Esophagus squamous epithelium (tissue), 4 donors: ENCODE results near the gene TLK2.
"Not testable (repeated sequence)": the region's sequence is repeated elsewhere in the genome, so short reads cannot be mapped to it uniquely, and the experiment has no call there.

ENCODE experiments used
- POLR2A ChIP-seq, 4 donors: fragments of 450-650 bp; IDR thresholded peaks; one replicate each; pipeline ENCODE4 v1.6.1; 2017; ENCODE audit warnings: antibody characterized with exemption in 4 of 4, mild to moderate bottlenecking in 4 of 4, moderate library complexity in 3 of 4
- TF ChIP-seq, protein P1 (sequence below), 6 experiments: fragments of 450-650 bp in 4 of 6; fragments of 200-600 bp in 2 of 6; sonication (generic) in 2 of 6; IDR thresholded peaks; one replicate each; pipeline ENCODE4 v1.5.1; 2016 to 2019; ENCODE audit warnings: antibody characterized with exemption in 6 of 6, mild to moderate bottlenecking in 4 of 6, moderate library complexity in 4 of 6

DNA sequence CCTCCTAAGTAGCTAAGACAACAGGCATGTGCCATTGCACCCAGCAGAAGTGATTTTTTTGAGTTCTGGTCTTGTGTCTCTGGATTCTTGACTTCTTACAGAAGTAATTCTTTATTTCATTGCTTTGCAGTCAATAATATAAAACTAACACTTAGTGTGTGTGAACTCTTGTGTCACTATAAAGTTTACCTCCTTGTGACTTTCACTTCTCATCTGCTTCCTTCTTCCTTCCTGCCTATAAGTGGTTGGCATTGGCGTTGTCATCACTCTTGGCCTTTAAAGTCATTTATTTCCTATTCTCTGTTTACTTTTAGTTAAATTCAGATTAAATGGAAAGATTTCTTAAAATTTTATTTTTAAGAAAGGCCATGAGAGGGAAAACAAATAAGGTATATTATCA, 12.4 kb downstream of the TLK2 start:
- TF ChIP-seq, protein P1, sequence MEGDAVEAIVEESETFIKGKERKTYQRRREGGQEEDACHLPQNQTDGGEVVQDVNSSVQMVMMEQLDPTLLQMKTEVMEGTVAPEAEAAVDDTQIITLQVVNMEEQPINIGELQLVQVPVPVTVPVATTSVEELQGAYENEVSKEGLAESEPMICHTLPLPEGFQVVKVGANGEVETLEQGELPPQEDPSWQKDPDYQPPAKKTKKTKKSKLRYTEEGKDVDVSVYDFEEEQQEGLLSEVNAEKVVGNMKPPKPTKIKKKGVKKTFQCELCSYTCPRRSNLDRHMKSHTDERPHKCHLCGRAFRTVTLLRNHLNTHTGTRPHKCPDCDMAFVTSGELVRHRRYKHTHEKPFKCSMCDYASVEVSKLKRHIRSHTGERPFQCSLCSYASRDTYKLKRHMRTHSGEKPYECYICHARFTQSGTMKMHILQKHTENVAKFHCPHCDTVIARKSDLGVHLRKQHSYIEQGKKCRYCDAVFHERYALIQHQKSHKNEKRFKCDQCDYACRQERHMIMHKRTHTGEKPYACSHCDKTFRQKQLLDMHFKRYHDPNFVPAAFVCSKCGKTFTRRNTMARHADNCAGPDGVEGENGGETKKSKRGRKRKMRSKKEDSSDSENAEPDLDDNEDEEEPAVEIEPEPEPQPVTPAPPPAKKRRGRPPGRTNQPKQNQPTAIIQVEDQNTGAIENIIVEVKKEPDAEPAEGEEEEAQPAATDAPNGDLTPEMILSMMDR (IDR thresholded peaks at IDR 0.05) = not testable (repeated sequence)
- TF ChIP-seq POLR2A (IDR thresholded peaks at IDR 0.05) = not testable (repeated sequence)
